Kidney tubule cell (primary cell): Measurements from ENCODE around the gene RWDD2A.

ENCODE experiments used
- DNase-seq: peaks from one replicate; pipeline ENCODE4 v3.0.0-alpha.2; 2018; ENCODE audit warnings: low spot score

The RWDD2A gene

DNA sequence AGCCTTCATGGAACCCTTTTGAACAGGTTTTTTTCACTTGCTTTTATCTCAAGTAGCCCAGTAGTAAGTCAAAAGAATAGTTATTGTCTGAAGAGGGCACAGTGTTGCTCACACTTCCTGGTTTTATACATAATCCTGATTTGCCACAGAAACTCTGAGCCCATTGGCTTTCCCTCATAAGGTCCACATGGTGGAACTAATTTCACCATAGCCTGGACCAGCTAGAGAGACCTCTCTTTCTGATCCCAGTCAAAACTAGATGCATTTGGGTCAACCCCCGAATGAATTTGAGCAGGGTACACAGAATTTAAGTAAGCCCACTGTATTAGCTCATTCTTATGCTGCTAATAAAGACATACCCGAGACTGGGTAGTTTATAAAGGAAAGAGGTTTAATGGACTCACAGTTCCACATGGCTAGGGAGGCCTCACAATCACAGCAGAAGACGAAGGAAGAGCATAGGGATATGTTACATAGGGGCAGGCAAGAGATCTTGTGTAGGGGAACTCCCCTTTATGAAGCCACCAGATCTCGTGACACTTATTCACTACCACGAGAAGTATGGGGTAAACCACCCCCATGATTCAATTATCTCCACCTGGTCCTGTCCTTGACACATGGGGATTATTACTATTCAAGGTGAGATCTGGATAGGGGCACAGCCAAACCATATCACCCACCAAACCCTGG lies 6.2 kb downstream of the RWDD2A start:
- peak; percentile 56 for DNase-seq

DNA sequence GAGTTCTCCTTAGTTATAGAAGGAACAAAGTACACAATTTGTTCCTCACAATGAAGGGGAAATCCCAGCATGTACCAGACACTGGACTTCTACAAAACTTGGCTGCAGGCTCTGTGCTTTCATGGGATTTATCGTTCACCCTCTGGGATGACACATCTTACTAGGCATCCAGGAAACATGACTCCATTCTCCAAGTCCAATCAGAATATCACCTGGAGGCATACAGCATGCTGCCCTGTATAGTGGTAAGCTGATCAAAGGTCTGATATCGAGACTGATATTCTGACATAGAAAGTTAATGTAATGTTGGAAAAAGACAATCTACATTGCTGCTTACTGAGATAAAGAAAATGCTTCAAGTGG lies 6.7 kb downstream of the RWDD2A start:
- peak; percentile 94 for DNase-seq

- DNase-seq = peak; percentile 72
Observed at GRCh38 chr6:83202031-83202430, 8.9 kb downstream of the RWDD2A start.

- peak; percentile 73 for DNase-seq
Observed at GRCh38 chr6:83215131-83216047, 22.2 kb downstream of the RWDD2A start.

DNA sequence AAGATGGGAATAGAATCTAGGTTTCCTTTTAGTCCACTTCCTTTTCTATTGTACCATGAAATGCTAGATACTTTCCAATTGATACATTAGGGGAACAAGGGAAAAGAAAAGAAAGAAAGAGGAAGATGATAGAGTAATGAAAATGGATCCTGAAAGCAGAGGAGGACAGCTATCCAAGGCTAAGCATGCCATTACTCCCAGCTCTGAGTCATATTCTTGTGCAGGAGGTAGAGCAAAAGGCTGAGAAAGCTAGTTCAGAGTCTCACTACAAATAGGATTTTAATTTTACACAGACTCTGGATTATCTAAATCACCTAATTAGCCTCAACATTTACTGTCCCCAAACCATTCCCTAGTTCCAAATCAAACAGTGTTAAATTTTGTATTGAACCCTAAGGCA lies 23.6 kb downstream of the RWDD2A start:
- no peak for DNase-seq

GRCh38 chr6:83218646-83219045 lies 25.5 kb downstream of the RWDD2A start:
- DNase-seq = no peak

DNA sequence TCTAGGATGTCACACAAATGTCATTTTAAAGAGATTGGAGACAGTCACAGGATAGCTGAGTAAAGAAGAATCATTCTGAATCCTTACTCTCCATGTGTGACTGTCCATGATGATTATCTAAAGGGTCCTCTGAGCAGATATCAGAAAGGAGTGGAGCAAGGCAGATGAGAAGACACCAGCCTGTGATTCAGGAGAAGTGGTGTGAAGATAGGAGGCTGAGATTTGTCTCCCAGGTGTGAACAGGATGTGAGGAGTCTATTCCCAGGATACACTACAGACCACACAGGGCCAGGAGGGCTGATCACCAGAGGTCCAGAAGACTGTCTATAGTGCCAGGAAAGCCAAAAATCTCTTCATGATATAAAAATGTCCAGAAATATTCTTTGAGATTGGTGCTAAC lies 27.0 kb downstream of the RWDD2A start:
- no peak for DNase-seq

DNA sequence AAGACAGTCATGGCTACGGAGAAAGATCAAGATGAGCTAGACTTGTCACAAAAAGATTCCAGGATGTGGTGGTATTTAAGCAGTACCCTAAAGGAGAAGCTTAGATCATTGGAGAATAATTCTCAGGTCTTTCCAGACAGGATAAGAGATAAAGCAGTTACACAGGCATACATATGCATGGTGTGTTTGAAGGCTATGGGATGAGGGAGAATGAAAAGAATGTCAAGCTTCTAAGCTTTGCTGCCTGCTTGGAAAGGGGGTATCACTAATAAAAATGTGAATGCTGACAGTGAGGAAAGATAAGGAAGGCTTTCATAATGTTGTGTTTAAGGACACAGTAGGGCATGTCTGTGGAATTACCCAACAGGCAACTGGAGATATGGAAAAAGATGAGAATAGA lies 28.1 kb downstream of the RWDD2A start:
- no peak for DNase-seq

GRCh38 chr6:83221889-83222479 lies 28.8 kb downstream of the RWDD2A start:
- DNase-seq = peak; percentile 44

- no peak for DNase-seq
Observed at GRCh38 chr6:83226517-83226916, 33.4 kb downstream of the RWDD2A start.

- DNase-seq = no peak
Observed at GRCh38 chr6:83231146-83231545, 38.0 kb downstream of the RWDD2A start.

- no peak for DNase-seq
Observed at GRCh38 chr6:83247471-83247870, 54.3 kb downstream of the RWDD2A start.
